IPS-18c (cell line): ENCODE measurements around the gene SRGN.
"Not testable (repeated sequence)": the region's sequence is repeated elsewhere in the genome, so short reads cannot be mapped to it uniquely, and the experiment has no call there.

Experiments
- H3K4me3 ChIP-seq: 2 replicates; pipeline ENCODE4 v1.7.0; 2013; ENCODE audit warnings: low read depth, mild to moderate bottlenecking, low read length, moderate library complexity; ENCODE audit not compliant: insufficient read depth
- H3K9me3 ChIP-seq: one replicate; pipeline ENCODE4 v1.6.1; 2013; ENCODE audit warnings: mild to moderate bottlenecking, low read length, moderate library complexity; ENCODE audit not compliant: control insufficient read depth, insufficient read depth

SRGN gene

GRCh38 chr10:69104994-69105790, 17.3 kb downstream of the SRGN start:
- H3K4me3 ChIP-seq = no peak overlapping the region
- no peaks in the 10 kb centered on the region for H3K9me3 ChIP-seq

DNA sequence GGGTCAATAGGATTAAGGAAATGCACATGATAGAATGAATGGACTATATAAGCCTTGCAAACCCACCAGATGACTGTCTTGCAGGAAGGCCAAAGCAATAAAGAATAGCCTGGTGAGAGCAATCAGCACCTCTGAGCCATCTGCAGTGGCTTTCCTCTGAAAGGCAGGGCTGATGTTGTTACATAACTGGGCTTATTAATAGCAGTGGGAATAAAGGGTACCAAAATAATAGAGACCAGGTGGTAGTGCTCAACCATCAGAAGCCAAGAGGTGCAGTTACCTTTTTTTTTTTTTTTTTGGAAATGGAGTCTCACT, 19.2 kb downstream of the SRGN start:
- Histone ChIP-seq H3K4me3 (no peak overlapping the region), H3K9me3 (no peaks in the 10 kb centered on the region)

DNA sequence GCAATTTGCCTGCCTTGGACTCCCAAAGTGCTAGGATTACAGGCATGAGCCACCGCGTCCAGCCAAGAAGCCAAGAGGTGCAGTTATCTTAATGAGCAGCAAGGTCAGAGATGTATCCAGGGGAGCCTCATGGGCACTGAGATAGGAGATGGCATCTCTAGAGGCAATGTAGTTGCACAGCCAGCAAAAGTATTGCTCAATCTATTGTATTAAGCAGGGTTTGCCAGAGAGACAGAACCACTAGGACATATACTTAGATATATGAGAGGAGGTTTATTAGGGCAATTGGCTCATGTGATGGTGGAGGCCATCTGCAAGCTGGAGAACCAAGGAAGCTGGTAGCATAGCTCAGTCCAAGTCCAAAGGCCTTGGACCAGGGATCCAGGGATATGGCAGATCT, 19.8 kb downstream of the SRGN start:
- Histone ChIP-seq H3K4me3 (no peak overlapping the region), H3K9me3 (no peaks in the 10 kb centered on the region)

- Histone ChIP-seq H3K4me3 (no peak overlapping the region), H3K9me3 (no peaks in the 10 kb centered on the region)
Observed at GRCh38 chr10:69119896-69120295, 32.0 kb downstream of the SRGN start.

DNA sequence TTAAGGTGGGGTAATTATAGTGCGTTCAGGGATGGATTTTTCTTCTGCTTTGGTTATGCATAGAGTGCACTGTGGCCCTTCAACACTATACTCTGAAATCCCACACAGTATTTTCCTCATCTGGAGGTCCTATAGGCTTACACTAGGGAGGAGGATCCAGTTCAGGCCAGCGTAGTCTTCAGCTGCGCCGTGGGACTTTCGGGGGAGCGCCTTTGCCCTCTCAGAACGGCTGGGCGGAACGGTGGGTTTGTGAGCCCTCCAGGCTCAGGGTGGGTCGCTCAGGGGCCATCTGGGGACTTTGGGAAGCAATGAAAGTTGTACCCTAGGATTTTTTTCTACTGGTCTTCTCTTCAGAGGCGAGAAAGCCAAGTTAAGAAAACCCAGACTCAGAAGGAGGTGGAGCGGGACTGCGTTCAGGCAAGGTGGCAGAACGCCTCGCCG, 35.4 kb downstream of the SRGN start:
- Histone ChIP-seq H3K4me3 (peak overlapping the region; percentile 68), H3K9me3 (no peaks in the 10 kb centered on the region)

GRCh38 chr10:69123747-69124562, 36.1 kb downstream of the SRGN start, which contains the start of gene VPS26A:
TSS of gene VPS26A (plus strand) at chr10:69124178. CDS start at chr10:69124278, 100 bp downstream.
- Histone ChIP-seq H3K9me3 (no peaks in the 10 kb centered on the region), H3K4me3 (peak within 1 kb of the TSS; percentile 83)

DNA sequence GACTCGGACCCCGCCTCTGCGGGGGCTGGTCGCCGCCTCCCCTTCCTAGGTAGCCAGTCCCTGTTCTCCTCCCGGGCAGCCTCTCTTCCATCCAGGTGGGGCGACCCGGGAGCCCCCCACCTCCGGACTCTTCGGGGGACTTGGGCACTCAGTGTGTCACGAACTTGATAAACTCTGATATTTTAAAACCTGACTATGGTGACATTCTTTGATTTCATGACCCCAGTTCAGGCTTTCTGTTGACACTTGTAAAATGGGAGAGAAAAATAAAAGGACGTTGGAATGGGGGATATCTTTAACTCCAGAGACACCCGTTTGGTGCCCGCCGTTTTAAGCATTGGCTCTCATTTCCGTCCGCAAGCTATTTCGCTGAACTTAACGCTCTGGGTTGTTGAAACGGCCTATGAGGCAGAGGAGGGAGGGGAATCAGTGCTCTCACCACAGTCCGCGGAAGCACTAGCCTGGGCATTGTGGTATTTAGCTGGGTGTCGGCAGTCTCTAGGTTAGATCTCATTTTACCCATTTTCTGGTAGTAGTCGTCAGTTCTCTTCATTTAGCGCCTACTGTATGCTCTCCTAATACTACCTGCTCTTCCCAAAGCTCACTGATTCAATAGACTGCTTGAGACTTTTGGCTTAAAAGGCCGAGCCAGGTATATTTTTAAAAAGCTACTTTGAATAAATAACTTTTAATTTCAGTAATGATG, 36.8 kb downstream of the SRGN start:
- Histone ChIP-seq H3K9me3 (no peaks in the 10 kb centered on the region), H3K4me3 (peak overlapping the region; percentile 83)

- Histone ChIP-seq H3K4me3 (no peak overlapping the region), H3K9me3 (no peaks in the 10 kb centered on the region)
Observed at GRCh38 chr10:69125554-69125953, 37.7 kb downstream of the SRGN start.

DNA sequence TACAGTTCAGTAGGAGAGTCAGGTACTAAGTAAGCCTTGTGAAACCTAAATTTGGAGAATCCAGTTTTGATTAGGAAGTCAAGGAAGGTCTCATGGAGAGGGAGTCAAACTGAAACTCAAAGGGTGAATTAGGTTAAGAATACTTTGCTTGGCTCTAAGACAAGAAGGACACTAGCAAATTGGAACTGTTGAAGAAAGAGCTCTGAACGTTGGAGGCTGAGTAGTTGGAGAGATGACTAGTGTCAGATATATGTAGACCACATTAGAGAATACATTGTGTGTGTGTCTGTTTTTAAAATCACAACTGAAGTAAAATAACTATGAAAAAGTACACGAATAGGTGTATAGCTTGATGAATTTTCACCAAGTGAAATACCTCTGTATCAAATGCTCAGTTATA, 42.3 kb downstream of the SRGN start:
- no peaks in the 10 kb centered on the region for H3K9me3 ChIP-seq
- no peak overlapping the region for H3K4me3 ChIP-seq

DNA sequence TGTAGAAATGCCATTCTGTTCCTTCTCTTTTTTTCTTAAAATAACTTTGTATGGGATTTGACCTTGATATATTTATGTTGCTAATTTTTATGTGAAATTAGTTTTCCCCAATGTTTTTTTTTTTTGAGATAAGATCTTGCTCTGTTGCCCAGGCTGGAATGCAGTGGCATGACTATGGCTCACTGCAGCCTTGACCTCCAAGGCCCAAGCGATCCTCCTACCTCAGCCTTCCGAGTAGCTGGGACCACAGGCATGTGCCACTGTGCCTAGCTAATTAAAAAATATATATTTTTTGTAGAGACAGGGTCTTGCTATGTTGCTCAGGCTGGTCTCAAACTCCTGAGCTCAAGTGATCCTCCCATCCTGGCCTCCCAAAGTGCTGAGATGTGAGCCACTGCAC, 52.1 kb downstream of the SRGN start:
- Histone ChIP-seq H3K9me3 (no peaks in the 10 kb centered on the region), H3K4me3 (no peak overlapping the region)

DNA sequence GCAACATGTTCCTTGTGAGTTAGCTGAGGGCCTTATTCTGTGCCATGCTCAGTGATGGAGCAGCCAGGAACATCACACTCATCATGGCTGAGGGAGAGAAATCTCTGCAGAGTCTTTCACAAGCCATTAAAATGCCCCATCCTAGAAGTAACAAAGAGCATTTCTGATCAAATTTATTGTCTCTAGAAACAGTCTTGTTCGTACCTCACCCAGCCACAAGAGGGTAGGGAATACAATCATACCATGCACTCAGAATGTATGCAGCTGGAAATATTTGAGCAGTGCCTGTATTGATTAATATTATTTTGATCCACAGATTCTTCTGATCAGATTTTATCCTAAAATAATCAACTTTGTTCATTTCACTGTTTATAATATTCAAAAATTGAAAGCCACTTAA, 53.4 kb downstream of the SRGN start:
- H3K4me3 ChIP-seq = no peak overlapping the region

GRCh38 chr10:69142074-69142473, 54.2 kb downstream of the SRGN start:
- H3K9me3 ChIP-seq, H3K4me3 ChIP-seq: not testable (repeated sequence)

More for the DNA sequence above, 53.4 kb downstream of the SRGN start:
- H3K9me3 ChIP-seq = no peaks in the 10 kb centered on the region

GRCh38 chr10:69142983-69143382, 55.1 kb downstream of the SRGN start:
- no peak overlapping the region for H3K4me3 ChIP-seq
- H3K9me3 ChIP-seq = no peaks in the 10 kb centered on the region

DNA sequence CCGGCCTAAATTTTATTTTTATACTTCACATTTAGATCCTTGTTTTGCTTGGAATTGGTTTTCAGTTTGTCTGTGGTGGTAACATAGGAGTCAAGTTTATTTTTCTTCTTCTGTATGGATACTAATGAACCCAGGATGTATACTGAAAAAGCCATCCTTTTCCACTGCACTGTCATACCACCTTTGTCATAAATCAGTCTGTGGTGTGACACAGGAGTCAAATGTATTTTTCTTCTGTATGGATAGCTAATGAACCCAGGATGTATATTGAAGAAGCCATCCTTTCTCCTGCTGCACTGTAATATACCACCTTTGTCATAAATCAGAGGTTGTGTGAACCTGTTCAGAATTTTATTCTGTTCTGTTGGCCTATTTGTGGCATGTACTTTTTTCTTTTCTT, 57.4 kb downstream of the SRGN start:
- Histone ChIP-seq H3K4me3 (no peak overlapping the region), H3K9me3 (no peaks in the 10 kb centered on the region)

GRCh38 chr10:69145864-69146263, 58.0 kb downstream of the SRGN start:
- no peaks in the 10 kb centered on the region for H3K9me3 ChIP-seq
- no peak overlapping the region for H3K4me3 ChIP-seq

DNA sequence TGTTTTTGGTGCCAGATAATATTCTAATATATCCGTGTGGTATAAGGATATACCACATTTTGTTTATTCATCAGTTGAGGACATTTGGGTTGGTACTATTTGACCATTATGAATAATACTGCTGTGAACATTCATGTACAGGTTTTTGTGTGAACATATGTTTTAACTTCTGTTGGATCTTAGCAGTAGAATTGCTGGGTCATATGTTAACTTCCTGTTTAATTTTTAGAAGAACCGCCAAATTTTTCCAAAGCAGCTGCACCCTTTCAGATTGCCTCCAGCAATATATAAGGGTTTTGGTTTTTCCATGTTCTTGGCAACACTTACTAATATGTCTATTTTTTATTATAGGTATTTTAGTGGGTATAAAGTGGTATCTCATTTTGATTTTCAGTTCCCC, 58.9 kb downstream of the SRGN start:
- no peak overlapping the region for H3K4me3 ChIP-seq
- H3K9me3 ChIP-seq = no peaks in the 10 kb centered on the region

- H3K4me3 ChIP-seq = no peak overlapping the region
- H3K9me3 ChIP-seq = no peaks in the 10 kb centered on the region
Observed at GRCh38 chr10:69151984-69152383, 64.1 kb downstream of the SRGN start.

DNA sequence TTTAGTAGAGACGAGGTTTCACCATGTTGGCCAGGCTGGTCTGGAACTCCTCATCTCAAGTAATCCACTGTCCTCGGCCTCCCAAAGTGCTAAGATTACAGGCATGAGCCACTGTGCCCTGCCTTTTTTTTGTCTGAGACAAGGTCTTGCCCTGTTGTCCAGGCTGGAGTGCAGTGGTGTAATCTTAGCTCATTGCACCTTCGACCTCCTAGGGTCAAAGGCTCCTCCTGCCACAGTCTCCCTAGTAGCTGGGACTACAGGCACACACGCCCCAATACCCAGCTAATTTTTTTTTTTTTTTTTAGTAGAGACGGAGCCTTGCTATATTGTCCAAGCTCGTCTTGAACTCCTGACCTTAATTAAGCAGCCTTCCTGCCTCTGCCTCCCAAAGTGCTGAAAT, 65.3 kb downstream of the SRGN start:
- Histone ChIP-seq H3K4me3 (no peak overlapping the region), H3K9me3 (no peaks in the 10 kb centered on the region)
